GM18951 (cell line): ENCODE results near the gene ZCCHC18.

Experiments
- POLR2A ChIP-seq: IDR thresholded peaks from 4 replicates; pipeline ENCODE4 v1.6.1; 2011; ENCODE audit warnings: mild to moderate bottlenecking; ENCODE audit not compliant: insufficient read length, insufficient read depth; ENCODE audit errors: extremely low read depth
- in situ Hi-C: fragments of 300-500 bp; cut with MboI; formaldehyde crosslinking; loops from one replicate; pipeline ENCODE4 v1.12.0; 2022; ENCODE audit warnings: low sequenced_read_pairs, mixed read lengths, inconsistent platforms; ENCODE audit not compliant: unreplicated experiment

Gene ZCCHC18

GRCh38 chrX:104113222-104113965, 1.1 kb downstream of the ZCCHC18 start:
- TF ChIP-seq POLR2A, result no peak
- in situ Hi-C loops, result no loop called here

GRCh38 chrX:104117759-104118158, 5.4 kb downstream of the ZCCHC18 start:
- in situ Hi-C loops, result no loop called here
- TF ChIP-seq POLR2A, result no peak

- in situ Hi-C loops, result no loop called here
- no peak for TF ChIP-seq POLR2A
These were observed 6.4 kb downstream of the ZCCHC18 start for GRCh38 chrX:104118765-104119164.

- no peak for TF ChIP-seq POLR2A
- in situ Hi-C loops, result no loop called here
These were observed 10.5 kb downstream of the ZCCHC18 start for GRCh38 chrX:104122829-104123228.

- in situ Hi-C loops, result loop anchor here (25.0 kb wide), 1 partner anchor 290 kb away; the partner anchor contains the start of gene RAB9B
- no peak for TF ChIP-seq POLR2A
These were observed 14.5 kb downstream of the ZCCHC18 start for GRCh38 chrX:104126856-104127255.

- TF ChIP-seq POLR2A, result no peak
- in situ Hi-C loops, result loop anchor here (25.0 kb wide), 1 partner anchor 294 kb away; the partner anchor contains the start of gene RAB9B
These were observed 18.5 kb downstream of the ZCCHC18 start for GRCh38 chrX:104130808-104131207.

- no peak for TF ChIP-seq POLR2A
- in situ Hi-C loops, result loop anchor here (25.0 kb wide), 1 partner anchor 297 kb away; the partner anchor contains the start of gene RAB9B
These were observed 22.4 kb downstream of the ZCCHC18 start for GRCh38 chrX:104134583-104135261.

GRCh38 chrX:104135677-104136076, 23.4 kb downstream of the ZCCHC18 start:
- TF ChIP-seq POLR2A, result no peak
- in situ Hi-C loops, result loop anchor here (25.0 kb wide), 1 partner anchor 298 kb away; the partner anchor contains the start of gene RAB9B

- in situ Hi-C loops, result loop anchor here (25.0 kb wide), 1 partner anchor 299 kb away; the partner anchor contains the start of gene RAB9B
- no peak for TF ChIP-seq POLR2A
These were observed 24.1 kb downstream of the ZCCHC18 start for GRCh38 chrX:104136241-104137019.

GRCh38 chrX:104137496-104137895, 25.2 kb downstream of the ZCCHC18 start:
- in situ Hi-C loops, result loop anchor here (25.0 kb wide), 1 partner anchor 300 kb away; the partner anchor contains the start of gene RAB9B
- TF ChIP-seq POLR2A, result no peak

- TF ChIP-seq POLR2A, result no peak
- in situ Hi-C loops, result loop anchor here (25.0 kb wide), 1 partner anchor 304 kb away; the partner anchor contains the start of gene RAB9B
These were observed 28.9 kb downstream of the ZCCHC18 start for GRCh38 chrX:104141087-104141760.

GRCh38 chrX:104151037-104151436, 38.7 kb downstream of the ZCCHC18 start:
- no peak for TF ChIP-seq POLR2A
- in situ Hi-C loops, result no loop called here
